ENCODE measurements around the gene KIF18B. TPM values are rescaled to one million over a fixed set of nuclear protein-coding genes. Genes with fewer than 3 reads are reported as not detected.

KIF18B gene
- total RNA-seq, 1 donor from 2014 or later: 7.1 TPM

DNA sequence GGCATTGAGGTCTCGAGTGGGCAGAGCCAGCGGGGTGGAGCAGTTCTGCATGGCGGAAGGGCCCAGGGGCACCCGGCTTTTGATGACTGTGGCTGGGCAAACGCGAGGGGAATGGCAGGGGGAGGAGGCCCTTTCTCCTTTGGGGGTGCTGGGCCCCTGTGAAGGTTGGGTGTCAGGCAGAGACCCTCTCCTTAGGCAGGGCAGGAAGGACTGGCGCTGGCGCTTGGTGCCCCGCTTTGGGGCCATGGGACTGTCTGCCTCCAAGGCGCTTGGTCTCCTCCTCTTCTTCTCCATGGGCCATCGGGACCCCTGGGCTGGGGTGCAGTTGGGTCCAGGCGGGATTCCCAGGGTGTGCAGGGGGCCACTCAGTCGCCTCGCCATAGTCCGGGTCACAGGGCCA lies 19.4 kb downstream of the KIF18B start:
- DNase-seq (ENCODE audit: low spot score): no peak
- no peak overlapping the region for H3K27ac Mint-ChIP-seq (ENCODE audit: unreplicated experiment)
- H3K9me3 Mint-ChIP-seq (ENCODE audit: unreplicated experiment): no peaks in the 10 kb centered on the region
- H3K4me1 Mint-ChIP-seq (ENCODE audit: unreplicated experiment): no peaks in the 10 kb centered on the region
- H3K4me3 Mint-ChIP-seq (ENCODE audit: unreplicated experiment): no peak overlapping the region
- TF ChIP-seq, protein P1, sequence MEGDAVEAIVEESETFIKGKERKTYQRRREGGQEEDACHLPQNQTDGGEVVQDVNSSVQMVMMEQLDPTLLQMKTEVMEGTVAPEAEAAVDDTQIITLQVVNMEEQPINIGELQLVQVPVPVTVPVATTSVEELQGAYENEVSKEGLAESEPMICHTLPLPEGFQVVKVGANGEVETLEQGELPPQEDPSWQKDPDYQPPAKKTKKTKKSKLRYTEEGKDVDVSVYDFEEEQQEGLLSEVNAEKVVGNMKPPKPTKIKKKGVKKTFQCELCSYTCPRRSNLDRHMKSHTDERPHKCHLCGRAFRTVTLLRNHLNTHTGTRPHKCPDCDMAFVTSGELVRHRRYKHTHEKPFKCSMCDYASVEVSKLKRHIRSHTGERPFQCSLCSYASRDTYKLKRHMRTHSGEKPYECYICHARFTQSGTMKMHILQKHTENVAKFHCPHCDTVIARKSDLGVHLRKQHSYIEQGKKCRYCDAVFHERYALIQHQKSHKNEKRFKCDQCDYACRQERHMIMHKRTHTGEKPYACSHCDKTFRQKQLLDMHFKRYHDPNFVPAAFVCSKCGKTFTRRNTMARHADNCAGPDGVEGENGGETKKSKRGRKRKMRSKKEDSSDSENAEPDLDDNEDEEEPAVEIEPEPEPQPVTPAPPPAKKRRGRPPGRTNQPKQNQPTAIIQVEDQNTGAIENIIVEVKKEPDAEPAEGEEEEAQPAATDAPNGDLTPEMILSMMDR (IDR thresholded peaks at IDR 0.05; ENCODE audit: unreplicated experiment): no peak
- H3K27me3 Mint-ChIP-seq (ENCODE audit: unreplicated experiment): peaks cover 5% of the 10 kb centered on the region
- peaks cover 13% of the 10 kb centered on the region for H3K36me3 Mint-ChIP-seq (ENCODE audit: low read depth, unreplicated experiment)

DNA sequence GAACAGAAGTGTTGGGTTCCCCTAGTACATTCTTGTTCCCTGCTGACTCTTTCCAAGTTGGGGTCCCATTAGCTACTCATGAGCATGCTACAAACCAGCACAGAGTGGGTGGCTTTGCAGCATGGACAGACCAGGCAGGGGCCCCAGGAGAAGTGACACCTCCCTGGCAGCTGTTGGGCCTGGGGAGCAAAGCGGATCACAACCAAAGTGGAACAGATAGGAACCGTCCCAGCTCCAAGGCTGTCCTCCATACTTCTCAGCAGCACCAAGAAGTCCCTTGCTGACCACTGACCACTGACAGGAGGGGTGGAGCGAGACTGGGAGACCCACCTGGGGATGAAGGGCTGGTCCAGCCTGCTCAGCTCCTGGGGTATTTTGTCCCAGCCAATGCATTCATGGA lies 19.9 kb downstream of the KIF18B start:
- no peak for DNase-seq (ENCODE audit: low spot score)

DNA sequence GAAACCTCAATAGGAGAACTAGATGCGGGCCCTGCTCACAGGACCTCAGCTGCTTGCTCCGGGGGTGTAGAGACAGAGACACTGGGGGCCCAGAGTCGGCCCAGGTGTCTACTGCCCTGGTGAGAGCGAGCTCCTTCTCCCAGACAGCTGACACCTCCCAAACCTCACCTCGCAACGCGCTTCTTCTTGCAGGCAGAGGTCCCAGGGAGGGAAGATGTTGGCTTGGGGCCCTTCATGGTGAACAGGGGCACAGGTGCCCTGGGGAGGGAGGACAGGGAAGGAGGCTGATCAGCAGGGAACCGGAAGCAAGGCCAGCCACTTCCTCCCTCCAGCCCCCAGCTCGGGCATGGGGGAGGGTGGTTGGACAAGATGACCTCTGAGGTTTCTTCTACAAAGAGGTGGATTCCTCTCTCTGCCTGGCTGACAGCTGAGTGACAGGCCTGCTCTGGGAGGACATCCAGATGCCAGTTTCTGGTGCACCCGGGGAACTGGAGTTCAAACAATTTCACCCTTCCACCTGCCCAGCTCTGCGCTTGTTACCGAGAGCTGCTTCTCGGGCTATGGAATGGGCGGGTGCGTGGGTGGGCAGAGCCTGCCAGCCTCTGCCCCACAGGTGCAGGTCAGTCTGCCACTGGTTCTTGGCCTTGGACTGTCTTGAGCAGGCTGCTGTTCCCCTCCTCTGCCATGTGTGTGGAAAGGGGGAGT lies 20.6 kb downstream of the KIF18B start:
- no peaks in the 10 kb centered on the region for H3K4me1 Mint-ChIP-seq (ENCODE audit: unreplicated experiment)
- H3K9me3 Mint-ChIP-seq (ENCODE audit: unreplicated experiment): no peaks in the 10 kb centered on the region
- no peak overlapping the region for H3K27ac Mint-ChIP-seq (ENCODE audit: unreplicated experiment)
- TF ChIP-seq, protein P1 (IDR thresholded peaks at IDR 0.05; ENCODE audit: unreplicated experiment): no peak
- H3K36me3 Mint-ChIP-seq (ENCODE audit: low read depth, unreplicated experiment): peaks cover 13% of the 10 kb centered on the region
- peaks cover 7% of the 10 kb centered on the region for H3K27me3 Mint-ChIP-seq (ENCODE audit: unreplicated experiment)
- DNase-seq (ENCODE audit: low spot score): no peak
- no peak overlapping the region for H3K4me3 Mint-ChIP-seq (ENCODE audit: unreplicated experiment)

More for the DNA sequence above, 19.9 kb downstream of the KIF18B start:
- no peak overlapping the region for H3K4me3 Mint-ChIP-seq (ENCODE audit: unreplicated experiment)
- H3K36me3 Mint-ChIP-seq (ENCODE audit: low read depth, unreplicated experiment): peaks cover 13% of the 10 kb centered on the region
- H3K9me3 Mint-ChIP-seq (ENCODE audit: unreplicated experiment): no peaks in the 10 kb centered on the region
- H3K27ac Mint-ChIP-seq (ENCODE audit: unreplicated experiment): no peak overlapping the region
- H3K4me1 Mint-ChIP-seq (ENCODE audit: unreplicated experiment): no peaks in the 10 kb centered on the region
- TF ChIP-seq, protein P1 (IDR thresholded peaks at IDR 0.05; ENCODE audit: unreplicated experiment): no peak
- H3K27me3 Mint-ChIP-seq (ENCODE audit: unreplicated experiment): peaks cover 5% of the 10 kb centered on the region

DNA sequence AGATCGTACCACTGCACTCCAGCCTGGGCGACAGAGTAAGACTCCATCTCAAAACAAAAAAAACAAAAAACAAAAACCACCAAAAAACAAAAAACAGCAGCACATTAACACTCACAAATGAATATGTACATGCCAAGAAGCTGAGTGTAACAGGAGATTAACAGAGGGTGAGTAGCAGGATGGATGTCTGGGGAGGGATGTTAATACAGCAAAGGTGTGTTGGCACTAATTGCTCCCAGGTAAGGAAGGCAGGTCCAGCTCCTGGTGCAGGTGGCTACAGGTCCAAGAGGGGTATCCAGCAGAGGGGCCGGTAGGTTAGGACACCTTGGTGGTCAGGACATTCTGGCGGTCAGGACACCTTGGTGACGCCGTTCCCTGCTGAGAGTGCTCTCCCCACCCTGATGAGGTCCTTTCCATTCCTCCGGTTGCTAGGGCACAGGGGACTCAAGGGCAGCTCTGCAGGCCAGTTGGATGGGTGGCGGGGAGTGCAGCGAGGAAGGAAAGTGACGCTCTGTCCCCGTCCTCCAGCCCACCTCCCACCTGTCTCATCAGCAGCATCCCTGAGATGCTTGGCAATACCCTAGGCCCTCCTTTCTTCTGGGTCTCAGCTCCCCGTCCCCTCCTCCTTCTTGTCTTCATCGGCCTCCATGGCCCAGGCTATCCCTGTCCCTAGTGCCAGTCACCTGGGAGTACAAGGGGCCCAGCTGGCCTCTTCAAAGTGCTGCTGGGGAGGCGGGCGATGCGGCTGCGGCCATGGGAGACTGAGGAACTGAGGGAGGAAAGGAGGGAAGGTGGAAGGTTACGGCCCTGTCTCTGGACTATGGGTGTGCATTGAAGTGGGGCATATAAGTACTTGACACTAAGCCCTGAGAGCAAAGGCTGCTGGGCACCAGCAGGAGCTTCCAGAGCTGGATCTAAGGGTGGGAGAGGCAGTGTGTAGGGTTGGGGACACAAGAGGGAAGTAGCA lies 21.6 kb downstream of the KIF18B start:
- no peak overlapping the region for H3K4me3 Mint-ChIP-seq (ENCODE audit: unreplicated experiment)
- H3K4me1 Mint-ChIP-seq (ENCODE audit: unreplicated experiment): no peaks in the 10 kb centered on the region
- no peak overlapping the region for H3K27ac Mint-ChIP-seq (ENCODE audit: unreplicated experiment)
- no peak for DNase-seq (ENCODE audit: low spot score)
- H3K27me3 Mint-ChIP-seq (ENCODE audit: unreplicated experiment): peaks cover 5% of the 10 kb centered on the region
- TF ChIP-seq, protein P1 (IDR thresholded peaks at IDR 0.05; ENCODE audit: unreplicated experiment): no peak
- H3K9me3 Mint-ChIP-seq (ENCODE audit: unreplicated experiment): no peaks in the 10 kb centered on the region
- H3K36me3 Mint-ChIP-seq (ENCODE audit: low read depth, unreplicated experiment): peaks cover 13% of the 10 kb centered on the region
